Prostate gland (tissue), 2 donors: ENCODE data around the gene WDR20.

Experiments used
- CTCF ChIP-seq, 4 experiments: fragments of 200-600 bp in 2 of 4; fragments of 450-650 bp in 2 of 4; sonication (generic) in 2 of 4; IDR thresholded peaks; 1 replicate in 3 of 4; 2 replicates in 1 of 4; pipeline ENCODE4 v1.5.1; 2016 to 2019; ENCODE audit warnings: antibody characterized with exemption in 4 of 4, mild to moderate bottlenecking in 2 of 4, moderate library complexity in 2 of 4
- POLR2A ChIP-seq: fragments of 450-650 bp; IDR thresholded peaks from one replicate; pipeline ENCODE4 v1.6.1; 2016; ENCODE audit warnings: antibody characterized with exemption, mild to moderate bottlenecking
- POLR2AphosphoS5 ChIP-seq: sonication (generic); formaldehyde crosslinking; IDR thresholded peaks from one replicate; pipeline ENCODE4 v1.6.1; 2017; ENCODE audit warnings: antibody characterized with exemption

- no peak for TF ChIP-seq CTCF (IDR thresholded peaks at IDR 0.05)
- TF ChIP-seq POLR2AphosphoS5 = no peak
- TF ChIP-seq POLR2A = no peak
Measured at GRCh38 chr14:102131741-102132140, 8.0 kb upstream of the WDR20 start.
